HG02981 (cell line): ENCODE measurements around the gene MAGEC2.

ENCODE experiments used
- ATAC-seq: cut with Tn5 transposase; IDR thresholded peaks from one replicate; pipeline ENCODE4 v1.9.1; 2021; ENCODE audit warnings: mild to moderate bottlenecking, moderate library complexity; ENCODE audit not compliant: unreplicated experiment

The MAGEC2 gene, protein sequence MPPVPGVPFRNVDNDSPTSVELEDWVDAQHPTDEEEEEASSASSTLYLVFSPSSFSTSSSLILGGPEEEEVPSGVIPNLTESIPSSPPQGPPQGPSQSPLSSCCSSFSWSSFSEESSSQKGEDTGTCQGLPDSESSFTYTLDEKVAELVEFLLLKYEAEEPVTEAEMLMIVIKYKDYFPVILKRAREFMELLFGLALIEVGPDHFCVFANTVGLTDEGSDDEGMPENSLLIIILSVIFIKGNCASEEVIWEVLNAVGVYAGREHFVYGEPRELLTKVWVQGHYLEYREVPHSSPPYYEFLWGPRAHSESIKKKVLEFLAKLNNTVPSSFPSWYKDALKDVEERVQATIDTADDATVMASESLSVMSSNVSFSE

GRCh38 chrX:142204522-142205433, at the start of gene MAGEC2:
Gene MAGEC2, minus strand, starts transcription at chrX:142205290. Its CDS starts 1,303 bp downstream, at chrX:142203987.
- ATAC-seq, result no peak

DNA sequence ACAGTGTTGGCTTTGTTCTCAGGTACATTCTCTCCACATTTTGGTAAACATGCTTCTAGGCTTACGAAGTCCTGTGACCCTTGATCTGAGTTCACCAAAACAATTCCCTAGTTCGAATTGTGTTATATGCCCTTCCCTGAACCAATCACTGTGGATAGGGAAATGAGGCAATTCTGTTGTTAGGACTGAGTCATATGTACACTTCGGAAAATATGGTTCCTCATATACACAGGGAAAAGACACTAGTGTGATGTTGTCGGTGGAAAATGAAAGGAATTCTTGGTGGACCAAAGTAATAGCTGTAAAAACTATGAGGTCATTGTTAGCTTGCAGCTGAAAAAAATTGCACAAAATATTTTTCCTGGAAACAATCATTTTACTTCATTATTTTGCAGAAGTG, 46.6 kb upstream of the MAGEC2 start:
- ATAC-seq, result no peak

GRCh38 chrX:142251202-142251601, 46.1 kb upstream of the MAGEC2 start:
- ATAC-seq, result no peak

DNA sequence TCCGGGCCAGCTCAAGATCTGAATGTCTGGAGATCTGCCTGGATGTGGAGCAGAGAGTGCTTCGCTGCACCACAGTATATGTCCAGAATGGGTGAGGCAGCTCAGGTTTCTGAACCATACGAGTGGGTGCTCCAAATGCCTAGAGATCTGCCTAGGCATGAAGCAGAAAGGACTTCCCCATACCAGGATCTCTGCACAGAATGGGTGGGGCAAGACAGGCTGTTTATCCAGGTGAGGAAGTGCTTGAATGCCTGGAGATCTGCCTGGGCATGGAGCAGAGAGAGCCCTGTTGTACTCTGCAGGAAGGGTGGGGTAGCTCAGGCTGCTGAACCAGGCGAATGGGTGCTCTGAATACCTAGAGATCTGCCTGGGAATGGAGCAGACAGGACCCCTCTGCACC, 45.4 kb upstream of the MAGEC2 start:
- ATAC-seq, result no peak

DNA sequence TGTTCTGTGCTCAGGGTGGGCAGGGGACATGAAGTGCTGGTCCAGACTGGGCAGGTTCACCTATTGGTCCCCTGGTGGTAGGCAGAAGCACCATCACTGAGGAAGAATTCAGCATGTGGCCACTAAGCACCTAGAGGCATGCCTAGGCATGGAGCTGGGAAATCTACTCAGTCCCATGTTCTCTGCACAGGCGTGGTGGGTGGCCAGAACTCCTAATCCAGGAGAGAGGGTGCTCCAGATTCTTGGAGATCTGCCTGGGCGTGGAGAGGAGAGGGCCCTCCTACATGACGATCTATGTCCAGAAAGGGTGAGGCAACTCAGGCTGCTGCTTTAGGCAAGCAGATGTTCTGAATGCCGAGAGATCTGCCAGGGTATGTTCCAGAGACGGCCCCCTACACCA, 44.6 kb upstream of the MAGEC2 start:
- ATAC-seq, result no peak

DNA sequence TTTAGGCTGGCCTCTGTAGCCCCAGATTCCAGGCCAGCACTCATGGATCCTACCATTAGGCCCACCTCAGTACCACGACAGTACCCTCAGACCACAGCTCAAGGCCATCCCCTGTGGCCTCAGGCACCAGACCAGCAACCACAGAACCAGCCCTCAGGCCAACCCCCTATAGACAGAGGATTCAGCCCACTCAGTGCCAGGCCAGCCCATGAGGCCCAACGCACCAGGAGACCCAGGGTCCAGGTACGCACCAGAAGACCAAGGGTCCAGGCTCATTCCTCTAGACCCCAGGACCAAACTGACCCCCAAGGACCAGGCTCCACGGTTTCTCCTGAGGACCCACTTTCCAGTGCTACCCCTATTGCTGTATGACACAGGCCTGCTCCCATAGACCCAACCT, 39.5 kb upstream of the MAGEC2 start:
- no peak for ATAC-seq

DNA sequence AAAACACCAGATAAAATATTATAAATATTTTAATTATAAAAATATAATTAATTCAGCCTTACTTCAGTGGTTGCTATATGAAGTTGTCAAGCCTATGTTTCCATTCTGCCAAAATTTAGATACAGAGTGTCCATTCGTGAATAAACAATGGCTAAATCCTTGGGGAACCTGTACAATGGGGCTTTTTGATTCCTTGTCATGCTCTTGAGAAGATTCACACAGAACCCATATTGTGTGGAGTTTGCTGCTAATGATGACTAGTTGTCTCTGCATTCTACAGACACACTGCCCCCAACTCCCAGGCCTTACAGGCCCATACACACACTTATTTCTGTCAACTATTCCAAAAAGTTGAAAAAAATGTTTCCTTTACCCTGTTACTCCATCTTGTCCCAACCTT, 33.4 kb upstream of the MAGEC2 start:
- no peak for ATAC-seq

DNA sequence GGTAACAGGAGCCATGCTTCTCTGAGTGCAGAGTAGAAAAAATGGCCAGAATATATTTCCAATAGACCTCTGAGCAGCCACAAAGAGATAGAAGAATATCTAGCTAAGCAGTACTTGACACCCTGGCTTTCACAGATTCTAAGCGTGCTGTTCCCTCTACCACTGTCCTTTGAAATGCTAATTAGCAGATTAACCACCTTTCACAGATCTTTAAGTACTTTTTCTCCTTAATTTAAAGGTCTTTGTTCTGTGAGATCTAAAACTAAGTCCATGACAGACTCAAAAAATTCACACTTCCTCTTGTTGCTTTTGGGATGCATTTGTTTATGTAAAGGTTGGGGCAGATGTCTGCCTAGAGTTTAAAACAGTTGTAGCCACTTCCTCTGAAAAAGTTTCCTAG, 28.3 kb upstream of the MAGEC2 start:
- ATAC-seq, result no peak

DNA sequence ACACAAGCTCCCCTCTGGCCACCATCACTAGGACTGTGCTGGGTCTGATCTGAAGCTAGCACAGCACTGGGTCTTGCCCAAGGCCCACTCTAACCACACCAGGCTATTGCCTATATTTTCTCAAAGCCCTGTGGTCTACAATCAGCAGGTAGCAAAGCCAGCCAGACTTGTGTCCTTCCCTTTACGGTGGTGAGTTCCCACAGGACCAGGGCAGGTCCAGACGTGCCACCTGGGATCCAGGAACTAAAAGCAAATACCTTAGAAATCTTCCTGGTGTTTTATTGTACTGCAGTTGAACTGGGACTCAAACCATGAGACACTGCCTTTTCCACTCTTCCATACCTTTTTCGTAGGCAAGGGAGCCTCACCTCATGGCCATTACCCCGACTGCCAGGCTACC, 9.0 kb upstream of the MAGEC2 start:
- no peak for ATAC-seq

GRCh38 chrX:142201113-142201512, 4.0 kb downstream of the MAGEC2 start:
- no peak for ATAC-seq

DNA sequence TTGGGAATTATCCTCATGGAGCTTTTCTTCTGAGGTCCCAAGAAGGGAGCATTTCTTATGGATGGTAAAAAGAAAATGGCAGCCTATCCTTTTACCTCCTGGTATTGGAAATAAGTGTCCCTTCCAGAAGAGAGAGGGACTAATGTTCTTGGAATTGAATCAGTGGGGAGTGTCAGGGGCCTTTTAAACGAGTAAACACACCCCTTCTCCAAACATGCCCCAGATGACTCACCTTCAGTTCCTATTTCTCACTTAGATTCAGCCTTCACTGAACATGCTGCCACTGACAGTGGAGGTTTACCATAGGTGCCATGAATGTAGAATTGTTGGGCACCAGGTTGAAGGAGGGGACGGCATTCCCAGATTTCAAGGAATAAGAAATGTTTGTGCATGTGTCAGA, 19.0 kb downstream of the MAGEC2 start:
- ATAC-seq, result no peak

- ATAC-seq, result no peak
Observed at GRCh38 chrX:142184756-142185602, 20.1 kb downstream of the MAGEC2 start.

DNA sequence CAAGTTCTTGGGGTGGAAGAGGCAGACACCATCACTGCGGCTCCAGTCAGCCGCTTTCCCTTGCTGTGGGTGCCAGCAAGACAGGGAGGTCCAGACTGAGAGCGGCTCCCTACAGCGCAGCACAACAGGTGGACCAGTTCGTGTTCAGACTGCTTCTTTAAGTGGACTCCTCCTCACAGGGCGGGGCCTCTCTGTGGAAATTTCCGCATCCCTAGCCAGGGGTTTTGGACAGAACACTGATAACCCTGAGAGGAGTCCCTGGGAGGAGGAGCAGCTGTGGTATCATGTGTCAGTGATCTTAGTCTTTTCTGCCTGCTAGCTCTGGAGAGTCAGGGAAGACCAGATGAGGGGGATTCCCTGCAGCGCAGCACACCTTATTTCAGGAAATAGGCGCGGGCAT, 48.5 kb downstream of the MAGEC2 start:
- no peak for ATAC-seq
